CD14-positive monocyte (primary cell): ENCODE data around the gene TAF10. TPM values are rescaled to one million over a fixed set of nuclear protein-coding genes. Genes with fewer than 3 reads are reported as not detected.

Experiments
- DNase-seq, 3 donors: peaks; one replicate each; pipeline ENCODE4 v3.0.0-alpha.2; 2011 to 2022
- H2AFZ ChIP-seq: 2 replicates; pipeline ENCODE4 v1.6.0; 2012; ENCODE audit warnings: mild to moderate bottlenecking, low read depth, low read length, inconsistent platforms; ENCODE audit not compliant: insufficient read depth, poor library complexity, severe bottlenecking
- H3K27ac ChIP-seq, 2 donors: 1 replicate in 1 of 2; 2 replicates in 1 of 2; pipeline ENCODE4 v1.5.1; 2012 to 2013; ENCODE audit warnings: low read length in 2 of 2, control low read depth in 1 of 2, inconsistent platforms in 1 of 2, low read depth in 1 of 2, mild to moderate bottlenecking in 1 of 2
- H3K27me3 ChIP-seq, 2 donors: one replicate each; pipeline versions ENCODE4 v1.6.0 to v1.6.1; 2011 to 2013; ENCODE audit warnings: low read length in 2 of 2; ENCODE audit not compliant: control insufficient read depth in 2 of 2, insufficient read depth in 2 of 2
- H3K36me3 ChIP-seq, 2 donors: replicated peaks in 1 of 2; 1 replicate in 1 of 2; 2 replicates in 1 of 2; pipeline versions ENCODE4 v1.5.1 to v1.6.1; 2012 to 2013; ENCODE audit warnings: low read length in 2 of 2, control low read depth in 1 of 2, inconsistent platforms in 1 of 2, mild to moderate bottlenecking in 1 of 2; ENCODE audit not compliant: insufficient read depth in 2 of 2, control insufficient read depth in 1 of 2
- H3K4me1 ChIP-seq, 2 donors: 1 replicate in 1 of 2; 2 replicates in 1 of 2; pipeline versions ENCODE4 v1.5.1 to v1.6.1; 2012 to 2013; ENCODE audit warnings: low read length in 2 of 2, control low read depth in 1 of 2, inconsistent platforms in 1 of 2, mild to moderate bottlenecking in 1 of 2, moderate library complexity in 1 of 2; ENCODE audit not compliant: insufficient read depth in 2 of 2, control insufficient read depth in 1 of 2
- H3K4me2 ChIP-seq: replicated peaks from 2 replicates; pipeline ENCODE3; 2012; ENCODE audit warnings: low read length, moderate library complexity, mild to moderate bottlenecking; ENCODE audit not compliant: poor library complexity, severe bottlenecking; ENCODE audit errors: extremely low read depth
- H3K4me3 ChIP-seq, 3 experiments: fragments of 200-600 bp in 1 of 3; sonication (generic) in 1 of 3; replicated peaks in 1 of 3; 1 replicate in 2 of 3; 2 replicates in 1 of 3; pipeline ENCODE4 v1.5.1; 2011 to 2013; ENCODE audit warnings: low read length in 3 of 3, mild to moderate bottlenecking in 3 of 3, control low read depth in 2 of 3, low read depth in 2 of 3, inconsistent platforms in 1 of 3, moderate library complexity in 1 of 3
- H3K79me2 ChIP-seq: 2 replicates; pipeline ENCODE4 v1.6.0; 2012; ENCODE audit warnings: mild to moderate bottlenecking, control low read depth, inconsistent platforms, low read length, moderate library complexity; ENCODE audit not compliant: insufficient read depth
- H3K9ac ChIP-seq: 2 replicates; pipeline ENCODE4 v1.6.0; 2017; ENCODE audit warnings: low read length, mild to moderate bottlenecking; ENCODE audit not compliant: insufficient read depth, poor library complexity, severe bottlenecking
- H3K9me3 ChIP-seq, 2 donors: replicated peaks in 1 of 2; 1 replicate in 1 of 2; 2 replicates in 1 of 2; pipeline versions ENCODE4 v1.5.1 to v1.6.1; 2012 to 2013; ENCODE audit warnings: low read length in 2 of 2, control low read depth in 1 of 2; ENCODE audit not compliant: control insufficient read depth in 1 of 2, insufficient read depth in 1 of 2
- H4K20me1 ChIP-seq: 2 replicates; pipeline ENCODE4 v1.6.0; 2012; ENCODE audit warnings: mild to moderate bottlenecking, low read length, control low read depth, moderate library complexity; ENCODE audit not compliant: insufficient read depth
- H3K27ac Mint-ChIP-seq, 7 donors: one replicate each; pipeline ENCODE4 v1.8.0; 2020; ENCODE audit warnings: mild to moderate bottlenecking in 7 of 7, mixed read lengths in 7 of 7, moderate library complexity in 6 of 7, inconsistent platforms in 2 of 7
- H3K27me3 Mint-ChIP-seq, 3 donors: one replicate each; pipeline ENCODE4 v1.8.0; 2021 to 2022; ENCODE audit warnings: low read depth in 3 of 3, mild to moderate bottlenecking in 3 of 3, mixed read lengths in 3 of 3, moderate library complexity in 3 of 3, inconsistent platforms in 1 of 3
- H3K36me3 Mint-ChIP-seq, 2 donors: one replicate each; pipeline ENCODE4 v1.8.0; 2020; ENCODE audit warnings: mixed read lengths in 2 of 2, inconsistent platforms in 1 of 2, mild to moderate bottlenecking in 1 of 2
- H3K4me1 Mint-ChIP-seq: one replicate; pipeline ENCODE4 v1.8.0; 2020; ENCODE audit warnings: mild to moderate bottlenecking, mixed read lengths
- H3K4me3 Mint-ChIP-seq, 2 donors: one replicate each; pipeline ENCODE4 v1.8.0; 2020; ENCODE audit warnings: mild to moderate bottlenecking in 2 of 2, mixed read lengths in 2 of 2, moderate library complexity in 1 of 2
- H3K9me3 Mint-ChIP-seq, 7 donors: one replicate each; pipeline ENCODE4 v1.8.0; 2020 to 2022; ENCODE audit warnings: mixed read lengths in 7 of 7, mild to moderate bottlenecking in 6 of 7, moderate library complexity in 6 of 7, inconsistent platforms in 2 of 7
- WGBS: methylation state at CpG from one replicate; pipeline ENCODE4 v1.1.5; 2013; ENCODE audit warnings: missing lambda C conversion rate; ENCODE audit not compliant: insufficient coverage; 5-methylcytosine and 5-hydroxymethylcytosine counted together
- intact Hi-C, 2 donors: fragments of 100-400 bp; cut with micrococcal nuclease; formaldehyde crosslinking; loops; one replicate each; pipeline versions ENCODE4 v1.15.0 to v1.15.1; 2023
- polyA plus RNA-seq, 3 donors: library from polyadenylated mRNA; depleted of rRNA in 1 of 3; unstranded in 2 of 3; stranded (reverse) in 1 of 3; fragments of 300-500 nt in 2 of 3; fragments of >200 nt in 1 of 3; fragmentation: Illumina TruSeq in 2 of 3; gene quantifications; 1 replicate in 2 of 3; 2 replicates in 1 of 3; pipeline ENCODE4 v1.2.3, GENCODE V29; 2012 to 2021
- TF ChIP-seq, protein P1 (sequence below): fragments of 200-600 bp; IDR thresholded peaks from one replicate; pipeline ENCODE4 v1.8.0; 2022; ENCODE audit warnings: antibody characterized with exemption, mild to moderate bottlenecking

TAF10 gene
- polyA plus RNA-seq, 3 donors: 137 to 233 (median 232) TPM

GRCh38 chr11:6594142-6594768 lies 17.8 kb downstream of the TAF10 start:
- Mint-ChIP-seq H3K4me1 (no peaks in the 10 kb centered on the region), H3K36me3 (peaks cover 73 to 86% of the 10 kb centered on the region in 2 donors), H3K27ac (peak overlapping the region in 2 of 7 donors; percentile 59 to 62), H3K4me3 (no peak overlapping the region), H3K27me3 (peaks cover 0 to 2% (median 2%) of the 10 kb centered on the region in 3 donors), H3K9me3 (no peaks in the 10 kb centered on the region)
- no peak overlapping the region for H3K4me2 ChIP-seq
- H3K36me3 ChIP-seq: peaks cover 62 to 89% of the 10 kb centered on the region in 2 donors
- no peak for DNase-seq
- no peaks in the 10 kb centered on the region for H3K4me1 ChIP-seq
- 76% methylated on average over 3 of the region's 3 CpGs for WGBS
- TF ChIP-seq, protein P1, sequence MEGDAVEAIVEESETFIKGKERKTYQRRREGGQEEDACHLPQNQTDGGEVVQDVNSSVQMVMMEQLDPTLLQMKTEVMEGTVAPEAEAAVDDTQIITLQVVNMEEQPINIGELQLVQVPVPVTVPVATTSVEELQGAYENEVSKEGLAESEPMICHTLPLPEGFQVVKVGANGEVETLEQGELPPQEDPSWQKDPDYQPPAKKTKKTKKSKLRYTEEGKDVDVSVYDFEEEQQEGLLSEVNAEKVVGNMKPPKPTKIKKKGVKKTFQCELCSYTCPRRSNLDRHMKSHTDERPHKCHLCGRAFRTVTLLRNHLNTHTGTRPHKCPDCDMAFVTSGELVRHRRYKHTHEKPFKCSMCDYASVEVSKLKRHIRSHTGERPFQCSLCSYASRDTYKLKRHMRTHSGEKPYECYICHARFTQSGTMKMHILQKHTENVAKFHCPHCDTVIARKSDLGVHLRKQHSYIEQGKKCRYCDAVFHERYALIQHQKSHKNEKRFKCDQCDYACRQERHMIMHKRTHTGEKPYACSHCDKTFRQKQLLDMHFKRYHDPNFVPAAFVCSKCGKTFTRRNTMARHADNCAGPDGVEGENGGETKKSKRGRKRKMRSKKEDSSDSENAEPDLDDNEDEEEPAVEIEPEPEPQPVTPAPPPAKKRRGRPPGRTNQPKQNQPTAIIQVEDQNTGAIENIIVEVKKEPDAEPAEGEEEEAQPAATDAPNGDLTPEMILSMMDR: no peak
- no peaks in the 10 kb centered on the region for H3K27me3 ChIP-seq
- peaks cover 12% of the 10 kb centered on the region for H3K79me2 ChIP-seq
- no peak overlapping the region for H3K4me3 ChIP-seq
- H2AFZ ChIP-seq: no peak overlapping the region
- no peak overlapping the region for H3K9ac ChIP-seq
- intact Hi-C loops: no loop called here
- peaks cover 9% of the 10 kb centered on the region for H4K20me1 ChIP-seq
- no peak overlapping the region for H3K27ac ChIP-seq
- H3K9me3 ChIP-seq: no peaks in the 10 kb centered on the region

GRCh38 chr11:6588018-6588417 lies 24.0 kb downstream of the TAF10 start:
- Mint-ChIP-seq H3K27me3 (no peaks in the 10 kb centered on the region), H3K4me3 (no peak overlapping the region), H3K27ac (no peak overlapping the region), H3K4me1 (no peaks in the 10 kb centered on the region), H3K9me3 (peaks cover 12 to 23% (median 20%) of the 10 kb centered on the region in 7 donors), H3K36me3 (peaks cover 44 to 70% of the 10 kb centered on the region in 2 donors)
- Histone ChIP-seq H3K79me2 (no peaks in the 10 kb centered on the region), H3K9ac (no peak overlapping the region), H3K27ac (no peak overlapping the region), H3K4me1 (no peaks in the 10 kb centered on the region), H3K4me2 (no peak overlapping the region), H4K20me1 (no peaks in the 10 kb centered on the region), H2AFZ (no peak overlapping the region), H3K27me3 (no peaks in the 10 kb centered on the region), H3K4me3 (no peak overlapping the region), H3K36me3 (peaks cover 17 to 39% of the 10 kb centered on the region in 2 donors), H3K9me3 (peaks cover 6 to 12% of the 10 kb centered on the region in 2 donors)
- intact Hi-C loops: no loop called here
- WGBS: no CpG with 5 or more reads among the region's 1 CpG
- DNase-seq: no peak
- TF ChIP-seq, protein P1: no peak
